NCI-H146 (cell line): ENCODE measurements around the gene CIDEC.
"Not testable (repeated sequence)": the region's sequence is repeated elsewhere in the genome, so short reads cannot be mapped to it uniquely, and the experiment has no call there.

Experiments used
- DNase-seq: peaks from one replicate; lab custom pipeline; 2025; lab: John Stamatoyannopoulos, UW

The CIDEC gene

GRCh38 chr3:9876255-9876654, 3.8 kb downstream of the CIDEC start:
- DNase-seq = not testable (repeated sequence)

- peak; percentile 22 for DNase-seq
Measured at GRCh38 chr3:9875448-9875847, 4.6 kb downstream of the CIDEC start.

- DNase-seq = not testable (repeated sequence)
Measured at GRCh38 chr3:9872067-9872466, 8.0 kb downstream of the CIDEC start.

GRCh38 chr3:9870978-9871377, 9.1 kb downstream of the CIDEC start:
- no peak for DNase-seq

GRCh38 chr3:9869955-9870354, 10.1 kb downstream of the CIDEC start:
- DNase-seq = no peak

DNA sequence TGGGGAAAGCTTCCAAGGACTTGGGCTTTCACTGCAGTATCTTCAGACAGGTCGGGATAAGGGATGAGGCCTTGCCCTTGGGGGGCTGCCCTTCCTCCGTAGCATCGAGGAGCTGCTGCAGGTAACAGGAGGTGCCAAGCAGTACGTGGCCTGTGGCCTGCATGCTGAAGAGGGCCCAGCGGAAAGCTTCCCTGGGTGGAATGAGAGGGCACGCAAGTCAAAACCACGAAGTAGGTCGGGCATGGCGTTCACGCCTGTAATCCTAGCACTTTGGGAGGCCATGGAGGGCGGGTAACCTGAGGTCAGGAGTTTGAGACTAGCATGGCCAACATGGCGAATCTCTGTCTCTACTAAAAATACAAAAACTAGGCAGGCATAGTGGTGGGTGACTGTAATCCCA, 12.9 kb downstream of the CIDEC start:
- DNase-seq = no peak

DNA sequence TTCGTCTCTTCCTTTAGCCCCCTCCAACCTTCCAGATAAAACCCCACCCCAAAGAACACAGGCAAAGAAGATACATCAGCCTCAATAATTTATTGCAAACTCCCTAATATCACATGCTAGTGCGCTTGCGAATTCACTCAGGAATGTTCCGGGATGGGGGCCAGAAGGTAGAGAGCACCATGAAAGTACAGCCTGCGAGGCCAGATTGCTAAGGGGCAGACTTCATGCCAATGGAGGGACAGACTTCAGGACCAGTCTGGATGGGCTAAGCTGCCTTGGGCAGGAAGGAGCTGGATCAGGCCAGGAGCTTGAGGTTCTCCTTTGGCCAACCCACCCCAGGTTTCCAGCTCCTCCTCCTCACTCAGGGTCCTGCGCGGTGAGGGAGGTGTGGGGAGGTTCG, 13.4 kb downstream of the CIDEC start:
- DNase-seq = no peak

- not testable (repeated sequence) for DNase-seq
Measured at GRCh38 chr3:9865125-9865637, 14.9 kb downstream of the CIDEC start.

DNA sequence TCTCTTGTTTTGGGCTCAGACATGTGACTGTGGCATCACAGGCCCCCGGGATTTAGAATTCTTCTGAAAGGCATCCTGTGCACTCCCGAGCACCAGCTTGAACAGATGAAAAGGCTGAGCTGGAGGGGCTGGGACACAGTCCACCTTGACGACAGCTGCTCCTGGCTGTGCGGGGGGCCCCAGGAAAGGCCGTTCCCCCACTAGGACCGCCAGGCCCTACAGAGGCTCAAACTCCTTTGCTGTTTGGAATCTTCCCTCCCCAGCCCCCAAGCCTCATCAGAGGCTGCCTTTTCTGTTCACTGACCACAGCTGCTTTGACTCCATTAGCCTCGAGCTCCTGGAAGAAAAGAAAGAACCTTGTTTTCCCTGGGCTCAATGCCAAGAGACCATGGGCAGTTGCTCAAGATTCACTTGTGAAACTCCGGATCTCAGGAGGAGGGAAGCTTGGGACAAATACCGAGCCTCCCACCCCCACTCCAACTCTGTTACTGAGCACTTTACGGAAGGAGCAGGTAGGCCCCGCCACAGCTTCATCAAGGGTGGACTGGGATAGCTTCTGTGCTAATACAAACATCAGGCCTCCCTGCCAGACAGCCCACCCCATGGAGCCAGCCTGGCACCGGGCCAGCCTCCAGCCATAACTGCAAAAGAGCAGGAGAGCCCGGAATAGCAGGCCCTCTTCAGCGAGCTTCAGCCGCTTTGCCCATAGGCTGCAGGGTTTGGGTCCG, 15.7 kb downstream of the CIDEC start:
- peak; percentile 54 for DNase-seq

- no peak for DNase-seq
Measured at GRCh38 chr3:9863058-9863772, 16.8 kb downstream of the CIDEC start.

- DNase-seq = peak; percentile 50
Measured at GRCh38 chr3:9862391-9863057, 17.5 kb downstream of the CIDEC start.

GRCh38 chr3:9861626-9862130, 18.4 kb downstream of the CIDEC start:
- DNase-seq = no peak

- no peak for DNase-seq
Measured at GRCh38 chr3:9861201-9861600, 18.9 kb downstream of the CIDEC start.

- no peak for DNase-seq
Measured at GRCh38 chr3:9859530-9860025, 20.5 kb downstream of the CIDEC start.

DNA sequence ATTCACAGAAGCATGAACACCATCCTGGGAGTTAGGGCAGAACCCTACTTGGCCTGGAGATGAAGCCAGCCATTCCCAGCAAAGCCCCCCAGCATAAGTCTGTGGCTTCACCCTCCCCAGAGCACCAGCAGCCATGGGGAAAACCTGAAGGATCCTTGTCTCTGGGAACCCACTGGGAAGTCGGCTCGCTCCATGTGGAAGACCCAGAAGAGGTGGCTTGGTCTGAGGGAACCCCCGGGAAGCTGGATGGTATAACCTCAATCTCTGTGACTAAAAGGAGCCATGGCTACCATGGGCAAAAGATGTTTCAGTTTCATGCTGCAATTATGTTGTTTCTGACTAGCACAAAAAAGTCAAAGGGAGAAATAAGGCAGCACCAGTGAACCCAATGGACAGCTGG, 24.5 kb downstream of the CIDEC start:
- no peak for DNase-seq

DNA sequence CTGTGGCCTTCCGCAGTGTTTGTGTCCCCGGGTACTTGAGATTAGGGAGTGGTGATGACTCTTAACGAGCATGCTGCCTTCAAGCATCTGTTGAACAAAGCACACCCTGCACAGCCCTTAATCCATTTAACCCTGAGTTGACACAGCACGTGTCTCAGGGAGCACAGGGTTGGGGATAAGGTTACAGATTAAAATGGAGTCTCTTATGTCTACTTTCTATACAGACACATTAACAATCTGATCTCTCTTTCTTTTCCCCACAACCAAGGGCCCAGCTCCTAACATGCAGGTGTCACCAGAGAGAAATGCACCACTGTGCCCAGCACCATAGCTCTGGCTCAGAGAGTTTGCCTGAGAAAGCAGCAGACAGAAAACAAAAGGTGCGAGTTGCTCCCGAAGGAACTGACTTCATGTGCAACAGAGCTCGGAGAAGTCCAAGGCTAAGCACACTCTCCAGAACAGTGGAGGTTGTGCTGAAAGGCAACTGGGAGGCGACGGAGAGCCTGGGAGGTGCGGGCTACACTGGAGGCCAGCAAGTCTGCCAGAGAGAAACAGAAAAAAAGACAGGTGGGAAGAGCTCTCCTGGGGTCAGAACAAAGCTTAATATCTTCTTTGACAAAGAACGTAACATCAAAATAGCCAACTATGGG, 25.6 kb downstream of the CIDEC start:
- DNase-seq = not testable (repeated sequence)

- DNase-seq = no peak
Measured at GRCh38 chr3:9852528-9852927, 27.5 kb downstream of the CIDEC start.

GRCh38 chr3:9851926-9852325, 28.1 kb downstream of the CIDEC start:
- DNase-seq = not testable (repeated sequence)

GRCh38 chr3:9851383-9851782, 28.7 kb downstream of the CIDEC start:
- DNase-seq = not testable (repeated sequence)

- peak; percentile 22 for DNase-seq
Measured at GRCh38 chr3:9848860-9849259, 31.2 kb downstream of the CIDEC start.

DNA sequence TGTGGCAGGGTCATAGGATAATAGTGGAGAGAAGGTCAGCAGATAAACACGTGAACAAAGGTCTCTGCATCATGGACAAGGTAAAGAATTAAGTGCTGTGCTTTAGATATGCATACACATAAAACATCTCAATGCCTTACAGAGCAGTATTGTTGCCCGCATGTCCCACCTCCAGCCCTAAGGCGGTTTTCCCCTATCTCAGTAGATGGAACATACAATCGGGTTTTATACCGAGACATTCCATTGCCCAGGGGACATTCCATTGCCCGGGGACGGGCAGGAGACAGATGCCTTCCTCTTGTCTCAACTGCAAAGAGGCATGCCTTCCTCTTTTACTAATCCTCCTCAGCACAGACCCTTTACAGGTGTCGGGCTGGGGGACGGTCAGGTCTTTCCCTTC, 32.2 kb downstream of the CIDEC start:
- DNase-seq = not testable (repeated sequence)
